ENCODE results near the gene SYT12.

Gene SYT12

GRCh38 chr11:66975405-66976027, 47.4 kb upstream of the SYT12 start:
- no peaks in the 10 kb centered on the region for H3K9me3 ChIP-seq (replicated peaks; ENCODE audit: insufficient read depth, low read length)
- no peaks in the 10 kb centered on the region for H3K36me3 ChIP-seq (replicated peaks; ENCODE audit: insufficient read depth, low read length)
- no peaks in the 10 kb centered on the region for H3F3A ChIP-seq (ENCODE audit: insufficient read depth, low read length)
- H3K27ac ChIP-seq (ENCODE audit: low read length) = no peak overlapping the region
- H2AFZ ChIP-seq (ENCODE audit: low read length) = no peak overlapping the region
- H3K4me3 ChIP-seq (ENCODE audit: low read length) = no peak overlapping the region
- H3K27me3 ChIP-seq (replicated peaks; ENCODE audit: insufficient read depth, low read length) = peaks cover 14% of the 10 kb centered on the region
- TF ChIP-seq CTCF (IDR thresholded peaks at IDR 0.05; ENCODE audit: low read length) = no peak
- TF ChIP-seq EZH2 (optimal IDR thresholded peaks at IDR 0.05; ENCODE audit: low read depth, low read length) = no peak
- no peak overlapping the region for H3K9ac ChIP-seq (ENCODE audit: low read length)
- H3K4me2 ChIP-seq (ENCODE audit: low read depth, low read length) = no peak overlapping the region
- no peaks in the 10 kb centered on the region for H3K4me1 ChIP-seq (ENCODE audit: low read length)
- H3K9me2 ChIP-seq (replicated peaks; ENCODE audit: insufficient read depth, low read length) = no peaks in the 10 kb centered on the region
- no peaks in the 10 kb centered on the region for H4K20me1 ChIP-seq (ENCODE audit: insufficient read depth, low read length)
- DNase-seq = no peak
- no peaks in the 10 kb centered on the region for H3K79me2 ChIP-seq (ENCODE audit: low read length)

GRCh38 chr11:66976028-66976467, 46.9 kb upstream of the SYT12 start:
- Histone ChIP-seq H3K27me3 (replicated peaks; ENCODE audit: insufficient read depth, low read length) (peaks cover 14% of the 10 kb centered on the region), H2AFZ (ENCODE audit: low read length) (no peak overlapping the region), H3K4me3 (ENCODE audit: low read length) (no peak overlapping the region), H3F3A (ENCODE audit: insufficient read depth, low read length) (no peaks in the 10 kb centered on the region), H4K20me1 (ENCODE audit: insufficient read depth, low read length) (no peaks in the 10 kb centered on the region), H3K9me3 (replicated peaks; ENCODE audit: insufficient read depth, low read length) (no peaks in the 10 kb centered on the region), H3K36me3 (replicated peaks; ENCODE audit: insufficient read depth, low read length) (no peaks in the 10 kb centered on the region), H3K9me2 (replicated peaks; ENCODE audit: insufficient read depth, low read length) (no peaks in the 10 kb centered on the region), H3K27ac (ENCODE audit: low read length) (no peak overlapping the region), H3K4me2 (ENCODE audit: low read depth, low read length) (no peak overlapping the region), H3K4me1 (ENCODE audit: low read length) (no peaks in the 10 kb centered on the region), H3K79me2 (ENCODE audit: low read length) (no peaks in the 10 kb centered on the region), H3K9ac (ENCODE audit: low read length) (no peak overlapping the region)
- TF ChIP-seq EZH2phosphoT487 (IDR thresholded peaks at IDR 0.05; ENCODE audit: low read length) (no peak), CTCF (IDR thresholded peaks at IDR 0.05; ENCODE audit: low read length) (peak; percentile 47)
- no peak for DNase-seq

- H3K79me2 ChIP-seq (ENCODE audit: low read length) = no peaks in the 10 kb centered on the region
- no peaks in the 10 kb centered on the region for H3K9me3 ChIP-seq (replicated peaks; ENCODE audit: insufficient read depth, low read length)
- no peak for TF ChIP-seq EZH2phosphoT487 (IDR thresholded peaks at IDR 0.05; ENCODE audit: low read length)
- no peak for TF ChIP-seq EZH2 (optimal IDR thresholded peaks at IDR 0.05; ENCODE audit: low read depth, low read length)
- TF ChIP-seq CTCF (IDR thresholded peaks at IDR 0.05; ENCODE audit: low read length) = no peak
- H3K4me3 ChIP-seq (ENCODE audit: low read length) = no peak overlapping the region
- H2AFZ ChIP-seq (ENCODE audit: low read length) = no peak overlapping the region
- H3K27ac ChIP-seq (ENCODE audit: low read length) = no peak overlapping the region
- no peaks in the 10 kb centered on the region for H3F3A ChIP-seq (ENCODE audit: insufficient read depth, low read length)
- no peaks in the 10 kb centered on the region for H3K36me3 ChIP-seq (replicated peaks; ENCODE audit: insufficient read depth, low read length)
- H3K4me2 ChIP-seq (ENCODE audit: low read depth, low read length) = no peak overlapping the region
- peaks cover 14% of the 10 kb centered on the region for H3K27me3 ChIP-seq (replicated peaks; ENCODE audit: insufficient read depth, low read length)
- no peaks in the 10 kb centered on the region for H3K9me2 ChIP-seq (replicated peaks; ENCODE audit: insufficient read depth, low read length)
- no peaks in the 10 kb centered on the region for H4K20me1 ChIP-seq (ENCODE audit: insufficient read depth, low read length)
- no peaks in the 10 kb centered on the region for H3K4me1 ChIP-seq (ENCODE audit: low read length)
- H3K9ac ChIP-seq (ENCODE audit: low read length) = no peak overlapping the region
- DNase-seq = no peak
These were observed 46.0 kb upstream of the SYT12 start for GRCh38 chr11:66976925-66977324.
